Fibroblast of lung (primary cell): Measurements from ENCODE around the gene STRA6.

Source experiments
- EZH2 ChIP-seq: IDR thresholded peaks from 2 replicates; pipeline ENCODE4 v1.5.1; 2012; ENCODE audit warnings: low read length, control low read depth, mild to moderate bottlenecking; ENCODE audit errors: missing control alignments
- TF ChIP-seq, protein P1 (sequence below), 2 donors: IDR thresholded peaks in 1 of 2; conservative IDR thresholded peaks in 1 of 2; 1 replicate in 1 of 2; 2 replicates in 1 of 2; pipeline ENCODE4 v1.5.1; 2011 to 2012; ENCODE audit warnings: low read length in 2 of 2, control low read depth in 1 of 2, inconsistent platforms in 1 of 2, low read depth in 1 of 2, mild to moderate bottlenecking in 1 of 2

DNA sequence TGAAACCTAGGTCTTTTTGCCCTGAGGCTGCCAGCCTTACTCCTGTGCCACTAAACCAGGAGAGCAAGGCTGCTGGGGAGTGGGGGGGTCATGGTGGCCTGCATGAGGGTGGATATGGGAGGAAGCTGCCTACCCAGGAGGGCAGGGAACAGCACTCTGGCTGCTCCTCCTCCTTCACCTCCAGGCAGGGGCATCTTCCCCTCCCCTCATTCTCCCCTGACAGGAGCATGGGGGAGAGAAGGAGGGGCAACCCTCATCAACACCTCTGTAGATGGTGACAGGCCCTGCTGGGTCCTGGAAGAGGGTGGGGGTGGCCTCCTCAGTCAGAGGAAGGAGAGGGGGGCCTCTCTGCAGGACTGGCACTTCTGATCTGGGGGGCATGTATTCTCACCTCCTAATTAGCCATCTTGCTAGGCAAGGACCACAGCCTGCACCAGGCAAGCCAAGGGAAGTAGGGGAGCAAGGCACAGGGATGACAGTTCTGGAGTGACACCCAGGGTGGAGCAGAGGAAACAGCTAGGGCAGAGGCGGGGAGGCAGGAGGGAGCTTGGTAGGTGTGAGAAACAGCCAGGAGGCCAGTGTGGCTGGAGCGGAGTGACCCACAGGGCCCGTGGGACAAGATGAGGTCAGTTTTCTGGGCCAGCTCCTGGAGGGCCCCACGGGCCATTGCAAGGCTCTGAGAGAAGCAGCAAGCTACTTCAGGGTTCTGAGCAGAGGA, 38.5 kb upstream of the STRA6 start:
- TF ChIP-seq, protein P1, sequence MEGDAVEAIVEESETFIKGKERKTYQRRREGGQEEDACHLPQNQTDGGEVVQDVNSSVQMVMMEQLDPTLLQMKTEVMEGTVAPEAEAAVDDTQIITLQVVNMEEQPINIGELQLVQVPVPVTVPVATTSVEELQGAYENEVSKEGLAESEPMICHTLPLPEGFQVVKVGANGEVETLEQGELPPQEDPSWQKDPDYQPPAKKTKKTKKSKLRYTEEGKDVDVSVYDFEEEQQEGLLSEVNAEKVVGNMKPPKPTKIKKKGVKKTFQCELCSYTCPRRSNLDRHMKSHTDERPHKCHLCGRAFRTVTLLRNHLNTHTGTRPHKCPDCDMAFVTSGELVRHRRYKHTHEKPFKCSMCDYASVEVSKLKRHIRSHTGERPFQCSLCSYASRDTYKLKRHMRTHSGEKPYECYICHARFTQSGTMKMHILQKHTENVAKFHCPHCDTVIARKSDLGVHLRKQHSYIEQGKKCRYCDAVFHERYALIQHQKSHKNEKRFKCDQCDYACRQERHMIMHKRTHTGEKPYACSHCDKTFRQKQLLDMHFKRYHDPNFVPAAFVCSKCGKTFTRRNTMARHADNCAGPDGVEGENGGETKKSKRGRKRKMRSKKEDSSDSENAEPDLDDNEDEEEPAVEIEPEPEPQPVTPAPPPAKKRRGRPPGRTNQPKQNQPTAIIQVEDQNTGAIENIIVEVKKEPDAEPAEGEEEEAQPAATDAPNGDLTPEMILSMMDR (conservative IDR thresholded peaks at IDR 0.05 in 1 of 2, IDR thresholded peaks at IDR 0.05 in 1 of 2; ENCODE audit: low read depth in 1 of 2, low read length in 2 of 2), result no peak
- TF ChIP-seq EZH2, result no peak
